Esophagus muscularis mucosa (tissue), 4 donors: ENCODE results near the gene PECR.

ENCODE experiments used
- EP300 ChIP-seq: sonication (generic); formaldehyde crosslinking; IDR thresholded peaks from one replicate; pipeline ENCODE4 v1.6.1; 2017; ENCODE audit warnings: antibody characterized with exemption
- POLR2A ChIP-seq: fragments of 450-650 bp; IDR thresholded peaks from one replicate; pipeline ENCODE4 v1.6.1; 2017; ENCODE audit warnings: antibody characterized with exemption, moderate library complexity, mild to moderate bottlenecking, low read depth
- TF ChIP-seq, protein P1 (sequence below), 3 experiments: fragments of 200-600 bp in 2 of 3; fragments of 450-650 bp in 1 of 3; sonication (generic) in 2 of 3; IDR thresholded peaks; one replicate each; pipeline ENCODE4 v1.5.1; 2017 to 2019; ENCODE audit warnings: antibody characterized with exemption in 3 of 3, mild to moderate bottlenecking in 2 of 3, moderate library complexity in 1 of 3

DNA sequence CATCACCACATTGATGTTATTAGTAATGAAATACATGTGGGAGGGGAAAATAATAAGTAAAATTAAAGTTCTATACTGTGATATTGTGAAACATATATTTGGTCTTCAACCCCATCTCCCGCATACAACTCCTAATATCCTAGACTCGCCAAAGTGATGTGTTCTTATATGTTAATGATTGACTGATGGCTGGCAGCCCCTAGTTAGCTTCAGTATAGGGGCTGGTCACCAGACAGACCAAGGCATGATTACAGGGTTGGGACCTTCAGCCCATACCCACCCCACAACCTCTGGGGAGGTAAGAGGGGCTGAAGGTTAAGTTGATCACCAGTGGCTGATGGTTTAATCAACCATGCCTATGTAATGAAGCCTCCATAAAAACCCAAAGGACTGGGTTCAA, 40.2 kb downstream of the PECR start:
- TF ChIP-seq, protein P1, sequence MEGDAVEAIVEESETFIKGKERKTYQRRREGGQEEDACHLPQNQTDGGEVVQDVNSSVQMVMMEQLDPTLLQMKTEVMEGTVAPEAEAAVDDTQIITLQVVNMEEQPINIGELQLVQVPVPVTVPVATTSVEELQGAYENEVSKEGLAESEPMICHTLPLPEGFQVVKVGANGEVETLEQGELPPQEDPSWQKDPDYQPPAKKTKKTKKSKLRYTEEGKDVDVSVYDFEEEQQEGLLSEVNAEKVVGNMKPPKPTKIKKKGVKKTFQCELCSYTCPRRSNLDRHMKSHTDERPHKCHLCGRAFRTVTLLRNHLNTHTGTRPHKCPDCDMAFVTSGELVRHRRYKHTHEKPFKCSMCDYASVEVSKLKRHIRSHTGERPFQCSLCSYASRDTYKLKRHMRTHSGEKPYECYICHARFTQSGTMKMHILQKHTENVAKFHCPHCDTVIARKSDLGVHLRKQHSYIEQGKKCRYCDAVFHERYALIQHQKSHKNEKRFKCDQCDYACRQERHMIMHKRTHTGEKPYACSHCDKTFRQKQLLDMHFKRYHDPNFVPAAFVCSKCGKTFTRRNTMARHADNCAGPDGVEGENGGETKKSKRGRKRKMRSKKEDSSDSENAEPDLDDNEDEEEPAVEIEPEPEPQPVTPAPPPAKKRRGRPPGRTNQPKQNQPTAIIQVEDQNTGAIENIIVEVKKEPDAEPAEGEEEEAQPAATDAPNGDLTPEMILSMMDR (IDR thresholded peaks at IDR 0.05), result no peak
- TF ChIP-seq EP300 (no peak), POLR2A (no peak)
